Heart right ventricle (tissue), 16 donors: ENCODE data around the gene SLC22A7. TPM values are rescaled to one million over a fixed set of nuclear protein-coding genes. Genes with fewer than 3 reads are reported as not detected.

Source experiments
- ATAC-seq, 8 donors: fragments of 200-7000 bp; cut with Tn5 transposase; one replicate each; pipeline ENCODE4 v1.9.1; 2020; ENCODE audit warnings: mild to moderate bottlenecking in 8 of 8, moderate library complexity in 8 of 8, moderate number of reproducible peaks in 1 of 8
- DNase-seq, 2 donors: peaks; one replicate each; pipeline ENCODE4 v3.0.0-alpha.2; 2020
- H3K27ac ChIP-seq, 10 donors: fragments of 200-600 bp; sonication (generic) in 2 of 10; one replicate each; pipeline versions ENCODE4 v1.5.0 to v1.8.0; 2020 to 2022; ENCODE audit warnings: mild to moderate bottlenecking in 3 of 10
- H3K27me3 ChIP-seq, 7 donors: fragments of 200-600 bp; one replicate each; pipeline ENCODE4 v1.8.0; 2021 to 2022; ENCODE audit warnings: mild to moderate bottlenecking in 2 of 7
- H3K36me3 ChIP-seq, 9 donors: fragments of 200-600 bp; sonication (generic) in 1 of 9; one replicate each; pipeline versions ENCODE4 v1.5.0 to v1.8.0; 2020 to 2022; ENCODE audit warnings: mild to moderate bottlenecking in 2 of 9
- H3K4me1 ChIP-seq, 9 donors: fragments of 200-600 bp; sonication (generic) in 1 of 9; one replicate each; pipeline versions ENCODE4 v1.5.0 to v1.8.0; 2020 to 2022; ENCODE audit warnings: mild to moderate bottlenecking in 4 of 9
- H3K4me3 ChIP-seq, 10 donors: fragments of 200-600 bp; sonication (generic) in 2 of 10; one replicate each; pipeline versions ENCODE4 v1.5.0 to v1.8.0; 2020 to 2022; ENCODE audit warnings: mild to moderate bottlenecking in 7 of 10, moderate library complexity in 2 of 10
- H3K9me3 ChIP-seq, 11 donors: fragments of 200-600 bp in 10 of 11; sonication (generic) in 2 of 11; one replicate each; pipeline versions ENCODE4 v1.5.0 to v1.8.0; 2013 to 2022; ENCODE audit warnings: mild to moderate bottlenecking in 2 of 11, control low read depth in 1 of 11, moderate library complexity in 1 of 11
- WGBS, 2 donors: extraction: QIAGEN DNeasy Blood & Tissue Kit; methylation state at CpG; one replicate each; pipeline ENCODE4 v1.1.7; 2013; ENCODE audit warnings: inconsistent platforms in 1 of 2; 5-methylcytosine and 5-hydroxymethylcytosine counted together
- intact Hi-C, 10 donors: fragments of 100-400 bp; cut with DNase I; formaldehyde crosslinking; loops; one replicate each; pipeline versions ENCODE4 v1.11.1 to v1.14.2; 2022
- long read RNA-seq, 3 donors: library from polyadenylated mRNA; unstranded; transcript quantifications; one replicate each; pipeline ENCODE4 v2.0.0, GENCODE V29; 2020 to 2021
- polyA plus RNA-seq, 2 donors: library from polyadenylated mRNA; stranded (reverse); fragments of 200-250 nt; gene quantifications; one replicate each; pipeline ENCODE4 v1.2.3, GENCODE V29; 2013
- total RNA-seq, 10 donors: library from RNA; stranded (reverse); fragmentation: NEBNext Ultra II Directional in 3 of 10; extraction: Animal tissue kit (Norgen Biotek cat#: 25700) in 3 of 10; gene quantifications; one replicate each; pipeline versions ENCODE4 v1.2.1 to v1.2.4, GENCODE V29; 2021 to 2023
- TF ChIP-seq, protein P1 (sequence below), 9 donors: fragments of 200-600 bp; sonication (generic) in 2 of 9; IDR thresholded peaks; one replicate each; pipeline versions ENCODE4 v1.5.0 to v1.8.0; 2021 to 2022; ENCODE audit warnings: antibody characterized with exemption in 9 of 9, mild to moderate bottlenecking in 5 of 9, moderate library complexity in 1 of 9
- donor health status: Arrhythmogenic right ventricular cardiomyopathy.
- donor health status: ischemic (EF 13 %, LVEDD 7.1; RV severe dilation, severe dysfunction).
- donor health status: healthy with polysubstance abuse.
- donor health status: DM: no; HTN: yes; CAD: no.
- donor health status: DM: no; HTN: no; CAD: no.
- donor health status: ischemic (EF 25% LVEDD 6.9; RV normal size, moderate dysfunction).
- donor health status: ischemic (EF 25% LVEDD 5.7; RV mildly dilated, moderate dysfunction).
- donor health status: healthy.
- donor health status: DM: yes; HTN: yes; CAD: no.
- donor health status: Ischemic cardiomyopathy.
- donor health status: ischemic (EF 35%, LVEDD 5.7; RV mildly dilated, moderate dysfunction).
- donor health status: nonischemic (EF 11% LVEDD 7.7; RV severe dilation, severe dysfunction).
- donor health status: DM: yes; HTN: yes; CAD: no.
- donor health status: PGD.
- donor health status: ischemic (EF 29% LVEDD 5.4; RV normal size, mild dysfunction).
- donor health status: nonischemic (EF 23%, LVEDD 6.1; RV moderate dilation, normal function).

The SLC22A7 gene, protein sequence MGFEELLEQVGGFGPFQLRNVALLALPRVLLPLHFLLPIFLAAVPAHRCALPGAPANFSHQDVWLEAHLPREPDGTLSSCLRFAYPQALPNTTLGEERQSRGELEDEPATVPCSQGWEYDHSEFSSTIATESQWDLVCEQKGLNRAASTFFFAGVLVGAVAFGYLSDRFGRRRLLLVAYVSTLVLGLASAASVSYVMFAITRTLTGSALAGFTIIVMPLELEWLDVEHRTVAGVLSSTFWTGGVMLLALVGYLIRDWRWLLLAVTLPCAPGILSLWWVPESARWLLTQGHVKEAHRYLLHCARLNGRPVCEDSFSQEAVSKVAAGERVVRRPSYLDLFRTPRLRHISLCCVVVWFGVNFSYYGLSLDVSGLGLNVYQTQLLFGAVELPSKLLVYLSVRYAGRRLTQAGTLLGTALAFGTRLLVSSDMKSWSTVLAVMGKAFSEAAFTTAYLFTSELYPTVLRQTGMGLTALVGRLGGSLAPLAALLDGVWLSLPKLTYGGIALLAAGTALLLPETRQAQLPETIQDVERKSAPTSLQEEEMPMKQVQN
- total RNA-seq (under 1 TPM in 5 of 10 donors, not detected in 5; 0.15 to 0.37 (median 0.25) TPM), polyA plus RNA-seq (under 1 TPM in 1 of 2 donors, not detected in 1; 0.15 TPM)
- long read RNA-seq, donor 1: 0 reads
- long read RNA-seq, donor 2: 0 reads
- long read RNA-seq, donor 3: 0 reads

DNA sequence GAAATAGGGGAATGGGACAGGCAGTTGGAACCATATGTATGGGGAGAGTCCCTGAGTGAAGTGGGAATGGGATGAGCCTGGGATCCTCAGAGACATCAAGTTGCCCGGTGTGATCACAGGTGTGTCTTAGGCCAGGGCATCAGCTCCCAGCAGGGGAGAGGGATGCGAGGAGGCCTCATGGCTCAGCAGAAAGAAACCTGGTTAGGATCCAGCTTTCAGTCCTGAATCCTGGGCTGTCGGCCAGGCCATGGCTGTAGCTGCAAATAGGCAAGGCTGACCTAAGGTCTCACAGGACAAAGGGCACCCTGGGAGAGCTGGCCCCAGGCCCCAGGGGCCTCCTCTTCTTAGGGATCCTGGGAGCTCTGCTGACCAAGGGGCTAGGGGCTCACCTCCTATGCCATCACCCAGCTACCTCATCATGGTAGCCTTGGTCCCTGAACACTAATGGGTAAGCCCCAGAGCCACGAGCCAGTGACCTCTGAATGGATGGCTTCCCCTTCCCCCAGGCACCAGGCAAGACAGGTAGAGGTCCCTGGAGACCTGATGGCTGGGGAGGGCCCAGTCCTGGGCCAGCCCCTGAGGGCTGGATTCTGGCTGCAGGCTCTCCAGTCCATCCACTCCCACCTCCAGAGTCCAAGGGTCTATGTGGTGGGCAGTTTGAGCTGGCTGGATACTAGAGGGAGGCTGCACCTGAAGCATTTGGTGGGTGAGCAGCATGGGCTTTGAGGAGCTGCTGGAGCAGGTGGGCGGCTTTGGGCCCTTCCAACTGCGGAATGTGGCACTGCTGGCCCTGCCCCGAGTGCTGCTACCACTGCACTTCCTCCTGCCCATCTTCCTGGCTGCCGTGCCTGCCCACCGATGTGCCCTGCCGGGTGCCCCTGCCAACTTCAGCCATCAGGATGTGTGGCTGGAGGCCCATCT, at the start of gene SLC22A7:
Gene SLC22A7 (plus strand): TSS at position 617 of the 921 bp plus-strand sequence. CDS start 99 bp downstream, at position 716.
- TF ChIP-seq, protein P1, sequence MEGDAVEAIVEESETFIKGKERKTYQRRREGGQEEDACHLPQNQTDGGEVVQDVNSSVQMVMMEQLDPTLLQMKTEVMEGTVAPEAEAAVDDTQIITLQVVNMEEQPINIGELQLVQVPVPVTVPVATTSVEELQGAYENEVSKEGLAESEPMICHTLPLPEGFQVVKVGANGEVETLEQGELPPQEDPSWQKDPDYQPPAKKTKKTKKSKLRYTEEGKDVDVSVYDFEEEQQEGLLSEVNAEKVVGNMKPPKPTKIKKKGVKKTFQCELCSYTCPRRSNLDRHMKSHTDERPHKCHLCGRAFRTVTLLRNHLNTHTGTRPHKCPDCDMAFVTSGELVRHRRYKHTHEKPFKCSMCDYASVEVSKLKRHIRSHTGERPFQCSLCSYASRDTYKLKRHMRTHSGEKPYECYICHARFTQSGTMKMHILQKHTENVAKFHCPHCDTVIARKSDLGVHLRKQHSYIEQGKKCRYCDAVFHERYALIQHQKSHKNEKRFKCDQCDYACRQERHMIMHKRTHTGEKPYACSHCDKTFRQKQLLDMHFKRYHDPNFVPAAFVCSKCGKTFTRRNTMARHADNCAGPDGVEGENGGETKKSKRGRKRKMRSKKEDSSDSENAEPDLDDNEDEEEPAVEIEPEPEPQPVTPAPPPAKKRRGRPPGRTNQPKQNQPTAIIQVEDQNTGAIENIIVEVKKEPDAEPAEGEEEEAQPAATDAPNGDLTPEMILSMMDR (IDR thresholded peaks at IDR 0.05): no peak
- Histone ChIP-seq H3K4me3 (no peak within 1 kb of the TSS), H3K27ac (peak within 1 kb of the TSS in 4 of 10 donors; percentile 30 to 72 (median 66)), H3K27me3 (peaks cover 0 to 20% (median 7%) of the 10 kb centered on the region in 7 donors), H3K4me1 (peaks cover 0 to 11% (median 0%) of the 10 kb centered on the region in 9 donors), H3K9me3 (no peaks in the 10 kb centered on the region), H3K36me3 (no peaks in the 10 kb centered on the region)
- DNase-seq: peak; percentile 66 to 67
- intact Hi-C loops: no loop called here
- peak; percentile 71 to 92 (median 80) for ATAC-seq
- WGBS, 2 donors: 62 to 64% methylated on average over 10 of the region's 10 CpGs

DNA sequence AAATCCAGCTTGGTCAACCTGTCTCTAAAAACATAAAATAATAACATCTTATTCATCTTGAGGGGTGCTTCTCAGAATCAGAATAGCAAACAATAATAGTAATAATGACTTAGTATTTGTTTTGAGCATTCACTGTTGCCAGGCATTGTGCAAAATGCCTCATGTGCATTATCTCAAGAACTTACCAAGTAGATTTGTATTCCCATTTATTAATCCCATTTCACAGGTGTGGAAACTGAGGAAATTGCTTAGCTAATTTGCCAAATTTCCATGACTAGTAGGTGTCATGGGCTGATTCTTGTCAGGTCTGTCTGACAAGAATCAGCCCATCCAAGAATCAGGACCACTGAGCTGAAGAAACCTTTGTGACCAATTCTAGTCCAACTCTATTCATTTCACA, 49.3 kb upstream of the SLC22A7 start:
- intact Hi-C loops: no loop called here
- Histone ChIP-seq H3K4me1 (peaks cover 4 to 17% (median 10%) of the 10 kb centered on the region in 9 donors), H3K27ac (no peak overlapping the region), H3K36me3 (no peaks in the 10 kb centered on the region), H3K4me3 (no peak overlapping the region), H3K27me3 (peaks cover 0 to 76% (median 34%) of the 10 kb centered on the region in 7 donors), H3K9me3 (no peaks in the 10 kb centered on the region)
- DNase-seq (no peak), ATAC-seq (no peak)
- TF ChIP-seq, protein P1 (IDR thresholded peaks at IDR 0.05): no peak

DNA sequence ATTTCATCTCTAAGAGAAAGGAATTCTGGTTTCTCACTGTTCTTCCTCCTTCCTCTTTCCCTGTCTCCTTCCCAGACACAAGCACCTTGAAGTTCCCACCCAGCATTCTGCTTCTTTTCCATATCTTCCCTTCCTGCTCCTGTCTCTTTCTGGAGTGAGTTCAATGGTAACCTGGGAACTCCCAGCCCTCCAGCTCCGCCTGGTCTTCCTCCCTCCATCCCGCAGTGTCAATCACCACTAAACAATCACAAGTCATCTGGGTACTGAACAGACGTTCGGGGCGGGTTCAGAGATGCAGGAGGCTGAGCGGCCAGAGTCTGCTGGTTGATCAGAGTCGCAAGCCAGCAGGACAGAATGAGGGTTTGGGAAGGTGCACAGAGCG, 47.1 kb upstream of the SLC22A7 start:
- Histone ChIP-seq H3K4me1 (peaks cover 4 to 17% (median 10%) of the 10 kb centered on the region in 9 donors), H3K27ac (no peak overlapping the region), H3K4me3 (no peak overlapping the region), H3K9me3 (no peaks in the 10 kb centered on the region), H3K27me3 (peaks cover 0 to 60% (median 21%) of the 10 kb centered on the region in 7 donors), H3K36me3 (no peaks in the 10 kb centered on the region)
- TF ChIP-seq, protein P1 (IDR thresholded peaks at IDR 0.05): no peak
- 18 to 23% methylated on average over 8 of the region's 8 CpGs for WGBS, 2 donors
- intact Hi-C loops: no loop called here
- ATAC-seq: no peak
- no peak for DNase-seq

DNA sequence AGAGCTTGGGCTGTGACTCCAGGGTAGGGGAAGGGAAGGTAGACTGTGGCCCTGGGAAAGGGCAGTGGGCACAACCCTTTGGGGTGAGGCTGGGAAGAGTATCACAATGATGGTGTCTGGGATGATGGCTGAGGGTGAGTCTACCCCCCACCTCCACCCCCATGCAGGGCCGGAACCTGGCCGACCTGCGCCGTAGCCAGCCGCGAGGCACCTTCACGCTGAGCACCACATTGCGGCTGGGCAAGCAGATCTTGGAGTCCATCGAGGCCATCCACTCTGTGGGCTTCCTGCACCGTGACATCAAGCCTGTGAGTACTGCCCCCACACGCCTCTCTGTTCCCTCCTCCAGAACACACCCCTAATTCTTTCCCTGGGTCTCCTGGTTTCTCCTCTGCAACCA, 44.7 kb upstream of the SLC22A7 start:
- 94 to 96% methylated on average over 11 of the region's 11 CpGs for WGBS, 2 donors

More for the DNA sequence above, 44.7 kb upstream of the SLC22A7 start:
- Histone ChIP-seq H3K36me3 (no peaks in the 10 kb centered on the region), H3K4me3 (no peak overlapping the region), H3K4me1 (no peaks in the 10 kb centered on the region), H3K9me3 (no peaks in the 10 kb centered on the region), H3K27ac (no peak overlapping the region), H3K27me3 (peaks cover 0 to 43% (median 23%) of the 10 kb centered on the region in 7 donors)
- TF ChIP-seq, protein P1 (IDR thresholded peaks at IDR 0.05): no peak
- ATAC-seq (peak in 1 of 8 donors; percentile 7), DNase-seq (no peak)
- intact Hi-C loops: no loop called here
